ENCODE measurements around the gene TSSK6. TPM values are rescaled to one million over a fixed set of nuclear protein-coding genes. Genes with fewer than 3 reads are reported as not detected.
A peak's percentile ranks its signal among the peaks of the same experiment; 100 is the strongest.

TSSK6 gene
- total and polyA plus RNA-seq, 2 of the 4 experiments (the other 2 are of a cell fraction), result 1.3 to 2.2 TPM

GRCh38 chr19:19550972-19551852 is 35.9 kb upstream of the TSSK6 start:
- H3K9me3 ChIP-seq (ENCODE audit: control insufficient read depth, insufficient read depth, low read length), result no peaks in the 10 kb centered on the region
- CTCF ChIA-PET, result interaction anchor here (0.6 to 2.2 kb wide), 3 partner anchors 19 to 113 kb away, joined by 3 to 6 read pairs (median 4); no protein-coding TSS in a partner anchor
- in situ Hi-C loops (cut with MboI; ENCODE audit: low sequenced_read_pairs), result no loop called here
- H4K91ac ChIP-seq (ENCODE audit: insufficient read depth, low read depth, low read length), result no peak overlapping the region
- WGBS, 2 experiments (ENCODE audit: extremely low coverage in 2 of 2, insufficient read length in 1 of 2), result 96% methylated on average over 8 of the region's 10 CpGs; no CpG with 5 or more reads in 1 of the 2 experiments
- POLR2A ChIA-PET (ENCODE audit: unreplicated experiment), result no interaction called here
- H3K18ac ChIP-seq (ENCODE audit: low read depth, low read length), result no peak overlapping the region
- no peak overlapping the region for H3K56ac ChIP-seq (ENCODE audit: extremely low read depth, insufficient read depth, low read length)
- H2BK15ac ChIP-seq (ENCODE audit: low read depth, low read length), result no peak overlapping the region
- no peaks in the 10 kb centered on the region; the same call in 1 of the 2 replicates for H4K20me1 ChIP-seq (ENCODE audit: insufficient read depth, low read length)
- no peak overlapping the region for H3K9ac ChIP-seq (ENCODE audit: low read depth, low read length)
- no TSS peak for BruUV-seq (replicated peaks)
- no peak overlapping the region for H3K23ac ChIP-seq (ENCODE audit: low read depth, low read length)
- no peak overlapping the region for H2BK20ac ChIP-seq (ENCODE audit: low read depth, low read length)
- H2AK5ac ChIP-seq (ENCODE audit: low read depth, low read length), result no peak overlapping the region
- ATAC-seq (ENCODE audit: low read depth) (no peak), DNase-seq (no peak)
- H3K4me1 ChIP-seq (ENCODE audit: control insufficient read depth, insufficient read depth, low read length), result no peaks in the 10 kb centered on the region
- H2AK9ac ChIP-seq (replicated peaks; ENCODE audit: low read depth, low read length, poor library complexity), result peak overlapping the region; percentile 63
- no peak overlapping the region for H2BK120ac ChIP-seq (ENCODE audit: low read depth, low read length)
- no peak overlapping the region for H3K14ac ChIP-seq (replicated peaks; ENCODE audit: low read depth, low read length)
- no peaks in the 10 kb centered on the region for H3K79me1 ChIP-seq (ENCODE audit: low read depth in 1 of 2, low read length in 2 of 2)
- no peak overlapping the region for H2BK5ac ChIP-seq (ENCODE audit: low read depth, low read length, poor library complexity, severe bottlenecking)
- peaks cover 12% of the 10 kb centered on the region; the same call in 1 of the 2 replicates for H3K27me3 ChIP-seq (ENCODE audit: control insufficient read depth, insufficient read depth, low read length)
- H3K9me1 ChIP-seq (ENCODE audit: insufficient read depth, low read length), result no peaks in the 10 kb centered on the region
- H3K36me3 ChIP-seq (ENCODE audit: control insufficient read depth, insufficient read depth, low read length), result no peaks in the 10 kb centered on the region
- H3K27ac ChIP-seq (ENCODE audit: insufficient read depth, low read length), result no peak overlapping the region
- H3K4ac ChIP-seq (ENCODE audit: low read depth, low read length), result no peak overlapping the region
- no peak overlapping the region for H4K8ac ChIP-seq (ENCODE audit: low read depth in 2 of 2, low read length in 2 of 2)
- dilution Hi-C loops (cut with HindIII; ENCODE audit: low sequenced_read_pairs, unreplicated experiment), result no loop called here
- H3K4me2 ChIP-seq (ENCODE audit: low read depth, low read length), result no peak overlapping the region
- intact Hi-C loops (cut with micrococcal nuclease), result loop anchor here (5.0 kb wide), 1 partner anchor 91 kb away; the partner anchor contains the start of gene GMIP
- no peak overlapping the region for H3K4me3 ChIP-seq (ENCODE audit: insufficient read depth, low read depth, low read length)
- H4K5ac ChIP-seq (ENCODE audit: low read depth, low read length), result no peak overlapping the region
- peak overlapping the region; percentile 4 for H2AFZ ChIP-seq (replicated peaks; ENCODE audit: low read length, poor library complexity)
- TF ChIP-seq RCOR1 (IDR thresholded peaks at IDR 0.05; ENCODE audit: insufficient replicate concordance, low read length), result no peak
- no peak for TF ChIP-seq RFX5 (IDR thresholded peaks at IDR 0.05; ENCODE audit: low read depth, low read length)
- TF ChIP-seq NFE2L2 (IDR thresholded peaks at IDR 0.05; ENCODE audit: low read depth, low read length), result no peak
- TF ChIP-seq RAD21 (IDR thresholded peaks at IDR 0.05; ENCODE audit: low read length), result no peak
- TF ChIP-seq CTCF (conservative IDR thresholded peaks at IDR 0.05; ENCODE audit: low read depth, low read length), result no peak
- TF ChIP-seq CHD1 (IDR thresholded peaks at IDR 0.05; ENCODE audit: low read depth, low read length), result no peak
- TF ChIP-seq MXI1 (IDR thresholded peaks at IDR 0.05; ENCODE audit: borderline replicate concordance, low read depth, low read length), result no peak
- no peak for TF ChIP-seq MAZ (IDR thresholded peaks at IDR 0.05; ENCODE audit: borderline replicate concordance, low read depth, low read length)
- no peak for TF ChIP-seq MAFK (IDR thresholded peaks at IDR 0.05; ENCODE audit: low read depth, low read length)
- TF ChIP-seq FOS (IDR thresholded peaks at IDR 0.05; ENCODE audit: low read depth, low read length), result no peak
- no peak for TF ChIP-seq USF2 (IDR thresholded peaks at IDR 0.05; ENCODE audit: low read depth, low read length)
- TF ChIP-seq POLR2A (IDR thresholded peaks at IDR 0.05; ENCODE audit: low read depth, low read length), result no peak
- TF ChIP-seq CEBPB (IDR thresholded peaks at IDR 0.05; ENCODE audit: low read depth, low read length), result no peak
- no peak for TF ChIP-seq BHLHE40 (IDR thresholded peaks at IDR 0.05; ENCODE audit: low read depth, low read length)
- no peak for TF ChIP-seq ELK1 (IDR thresholded peaks at IDR 0.05; ENCODE audit: borderline replicate concordance, low read depth, low read length)

Measured in IMR-90 (cell line).